Thyroid gland (tissue), 4 donors: ENCODE measurements around the gene EID3. TPM values are rescaled to one million over a fixed set of nuclear protein-coding genes. Genes with fewer than 3 reads are reported as not detected.
"Not testable (repeated sequence)": the region's sequence is repeated elsewhere in the genome, so short reads cannot be mapped to it uniquely, and the experiment has no call there.

ENCODE experiments used
- DNase-seq, 2 donors: peaks; one replicate each; pipeline ENCODE4 v3.0.0-alpha.2; 2019
- H3K27ac ChIP-seq, 3 donors: fragments of 200-600 bp; sonication (generic); 1 replicate in 2 of 3; 2 replicates in 1 of 3; pipeline ENCODE4 v1.5.1; 2016 to 2019; ENCODE audit warnings: mild to moderate bottlenecking in 1 of 3, moderate library complexity in 1 of 3
- H3K27me3 ChIP-seq: fragments of 200-600 bp; sonication (generic); one replicate; pipeline ENCODE4 v1.5.1; 2019
- H3K36me3 ChIP-seq, 2 donors: fragments of 200-600 bp; sonication (generic); one replicate each; pipeline ENCODE4 v1.5.1; 2016 to 2019
- H3K4me1 ChIP-seq, 2 donors: fragments of 200-600 bp; sonication (generic); one replicate each; pipeline ENCODE4 v1.5.1; 2017 to 2019
- H3K4me3 ChIP-seq, 3 donors: fragments of 200-600 bp; sonication (generic); replicated peaks in 1 of 3; 1 replicate in 2 of 3; 2 replicates in 1 of 3; pipeline ENCODE4 v1.5.1; 2016; ENCODE audit warnings: mild to moderate bottlenecking in 1 of 3
- H3K9me3 ChIP-seq: fragments of 200-600 bp; sonication (generic); one replicate; pipeline ENCODE4 v1.5.1; 2017
- CTCF ChIP-seq, 6 experiments: fragments of 200-600 bp in 3 of 6; fragments of 450-650 bp in 3 of 6; sonication (generic) in 3 of 6; IDR thresholded peaks; one replicate each; pipeline ENCODE4 v1.5.1; 2016 to 2019; ENCODE audit warnings: antibody characterized with exemption in 6 of 6, mild to moderate bottlenecking in 2 of 6, inconsistent platforms in 1 of 6, moderate library complexity in 1 of 6
- POLR2A ChIP-seq, 2 donors: fragments of 450-650 bp; IDR thresholded peaks; one replicate each; pipeline ENCODE4 v1.6.1; 2017; ENCODE audit warnings: antibody characterized with exemption in 2 of 2, mild to moderate bottlenecking in 2 of 2, moderate library complexity in 1 of 2
- WGBS, 2 donors: methylation state at CpG; one replicate each; pipeline ENCODE4 v1.1.5; 2017; 5-methylcytosine and 5-hydroxymethylcytosine counted together
- intact Hi-C: fragments of 100-400 bp; cut with DNase I; formaldehyde crosslinking; loops from one replicate; pipeline ENCODE4 v1.15.1; 2023
- total RNA-seq, 4 donors: library from RNA; depleted of rRNA; stranded (reverse); fragments of >200 nt; gene quantifications; one replicate each; pipeline ENCODE4 v1.2.3, GENCODE V29; 2016

EID3 gene
- total RNA-seq, 4 donors from 2014 or later: 8.0 to 22.2 (median 9.8) TPM

- Histone ChIP-seq H3K9me3 (no peaks in the 10 kb centered on the region), H3K36me3 (peaks cover 60 to 62% of the 10 kb centered on the region in 2 donors), H3K27me3 (no peaks in the 10 kb centered on the region), H3K4me3 (no peak overlapping the region), H3K27ac (no peak overlapping the region), H3K4me1 (peaks cover 6 to 11% of the 10 kb centered on the region in 2 donors)
- no peak for TF ChIP-seq POLR2A (IDR thresholded peaks at IDR 0.05)
- TF ChIP-seq CTCF (IDR thresholded peaks at IDR 0.05): no peak
- intact Hi-C loops: no loop called here
- WGBS, 2 donors: 13 to 17% methylated on average over 1 of the region's 1 CpG
- DNase-seq: no peak
These were observed 16.5 kb downstream of the EID3 start for GRCh38 chr12:104319918-104320626.

- peaks cover 57 to 64% of the 10 kb centered on the region in 2 donors for H3K36me3 ChIP-seq
- H3K27ac ChIP-seq: no peak overlapping the region
- no peak overlapping the region for H3K4me3 ChIP-seq
- H3K4me1 ChIP-seq: peaks cover 6 to 11% of the 10 kb centered on the region in 2 donors
- TF ChIP-seq POLR2A (IDR thresholded peaks at IDR 0.05) (no peak), CTCF (IDR thresholded peaks at IDR 0.05) (no peak)
- DNase-seq: no peak
- H3K27me3 ChIP-seq: no peaks in the 10 kb centered on the region
- intact Hi-C loops: no loop called here
- H3K9me3 ChIP-seq: no peaks in the 10 kb centered on the region
These were observed 17.1 kb downstream of the EID3 start for GRCh38 chr12:104320627-104321024.

GRCh38 chr12:104321949-104322348 is 18.4 kb downstream of the EID3 start:
- Histone ChIP-seq H3K4me1 (peaks cover 6 to 11% of the 10 kb centered on the region in 2 donors), H3K27ac (no peak overlapping the region), H3K9me3 (no peaks in the 10 kb centered on the region), H3K4me3 (no peak overlapping the region), H3K36me3 (peaks cover 53 to 65% of the 10 kb centered on the region in 2 donors), H3K27me3 (no peaks in the 10 kb centered on the region)
- DNase-seq: no peak
- whole genome bisulfite sequencing, 2 donors: 95 to 100% methylated on average over 1 of the region's 1 CpG
- TF ChIP-seq POLR2A (IDR thresholded peaks at IDR 0.05) (no peak), CTCF (IDR thresholded peaks at IDR 0.05) (no peak)
- intact Hi-C loops: no loop called here

- H3K27ac ChIP-seq, DNase-seq, H3K4me3 ChIP-seq, intact Hi-C loops, H3K27me3 ChIP-seq, H3K9me3 ChIP-seq: not testable (repeated sequence)
- Histone ChIP-seq H3K4me1 (peaks cover 6 to 11% of the 10 kb centered on the region in 2 donors), H3K36me3 (peaks cover 53 to 65% of the 10 kb centered on the region in 2 donors)
- 92 to 100% methylated on average over 2 of the region's 2 CpGs for whole genome bisulfite sequencing, 2 donors
These were observed 19.0 kb downstream of the EID3 start for GRCh38 chr12:104322533-104322932.

GRCh38 chr12:104323899-104324298 is 20.4 kb downstream of the EID3 start:
- no peak for TF ChIP-seq CTCF (IDR thresholded peaks at IDR 0.05)
- TF ChIP-seq POLR2A (IDR thresholded peaks at IDR 0.05): no peak
- intact Hi-C loops: no loop called here

GRCh38 chr12:104328278-104328677 is 24.7 kb downstream of the EID3 start:
- H3K27ac ChIP-seq, intact Hi-C loops: not testable (repeated sequence)
- WGBS, 2 donors: 96 to 98% methylated on average over 6 of the region's 6 CpGs

More at GRCh38 chr12:104323899-104324298, 20.4 kb downstream of the EID3 start:
- peaks cover 57 to 70% of the 10 kb centered on the region in 2 donors for H3K36me3 ChIP-seq
- no peaks in the 10 kb centered on the region for H3K27me3 ChIP-seq
- no peak overlapping the region for H3K27ac ChIP-seq
- 100% methylated on average over 1 of the region's 1 CpG for WGBS, 2 donors
- H3K4me3 ChIP-seq: no peak overlapping the region
- H3K9me3 ChIP-seq: no peaks in the 10 kb centered on the region
- no peak for DNase-seq
- H3K4me1 ChIP-seq: peaks cover 6 to 11% of the 10 kb centered on the region in 2 donors

More at GRCh38 chr12:104328278-104328677, 24.7 kb downstream of the EID3 start:
- not testable (repeated sequence) for H3K4me3 ChIP-seq, H3K4me1 ChIP-seq, DNase-seq, H3K9me3 ChIP-seq, H3K27me3 ChIP-seq
- H3K36me3 ChIP-seq: peaks cover 36 to 60% of the 10 kb centered on the region in 2 donors
